HEK293 (cell line): ENCODE data around the gene HSPE1.

Experiments used
- CTCF ChIA-PET: fragments of 350-600 bp; formaldehyde crosslinking; extraction: SDS; loops from one replicate; lab custom pipeline; 2021; ENCODE audit warnings: antibody characterized with exemption; lab: Yijun Ruan, JAX
- POLR2A ChIA-PET: fragments of 300-600 bp; formaldehyde crosslinking; extraction: SDS; loops from one replicate; lab custom pipeline; 2020; ENCODE audit warnings: antibody characterized with exemption, inconsistent platforms; lab: Yijun Ruan, JAX
- H3K27ac ChIP-seq: fragments of 200-500 bp; sonication (Bioruptor generic); 2 replicates; pipeline ENCODE4 v1.5.1; 2014; ENCODE audit warnings: low read depth, low read length, control low read depth, inconsistent platforms; ENCODE audit errors: extremely low read depth
- H3K36me3 ChIP-seq, 2 experiments: fragments of 200-500 bp in 1 of 2; sonication (Bioruptor generic) in 1 of 2; 1 replicate in 1 of 2; 2 replicates in 1 of 2; pipeline ENCODE4 v1.5.1; 2014 to 2017; ENCODE audit warnings: inconsistent platforms in 2 of 2, low read length in 2 of 2; ENCODE audit not compliant: control insufficient read depth in 2 of 2, insufficient read depth in 1 of 2
- H3K4me1 ChIP-seq: fragments of 200-500 bp; sonication (Bioruptor generic); 2 replicates; pipeline ENCODE4 v1.5.1; 2014; ENCODE audit warnings: mild to moderate bottlenecking, low read length, inconsistent platforms; ENCODE audit not compliant: control insufficient read depth, insufficient read depth
- H3K4me3 ChIP-seq: 2 replicates; pipeline ENCODE4 v1.5.1; 2011; ENCODE audit warnings: low read depth, mild to moderate bottlenecking, control low read depth, low read length, moderate library complexity
- H3K9me3 ChIP-seq: fragments of 200-500 bp; sonication (Bioruptor generic); 2 replicates; pipeline ENCODE4 v1.5.1; 2014; ENCODE audit warnings: low read depth, low read length, inconsistent platforms; ENCODE audit not compliant: control insufficient read depth, insufficient read depth
- FEZF1 ChIP-seq: fragments of 450-650 bp; formaldehyde crosslinking; IDR thresholded peaks from 2 replicates; pipeline ENCODE4 v1.5.1; 2016; ENCODE audit warnings: missing biosample characterization, missing genetic modification characterization
- IKZF3 ChIP-seq: fragments of 450-650 bp; IDR thresholded peaks from 2 replicates; pipeline ENCODE4 v1.5.0; 2018; ENCODE audit warnings: missing biosample characterization, mild to moderate bottlenecking, missing genetic modification characterization, moderate library complexity
- REPIN1 ChIP-seq: fragments of 450-650 bp; formaldehyde crosslinking; IDR thresholded peaks from 2 replicates; pipeline ENCODE4 v1.5.1; 2017; ENCODE audit warnings: missing biosample characterization, missing genetic modification characterization, low read depth
- SALL2 ChIP-seq: fragments of 450-650 bp; formaldehyde crosslinking; IDR thresholded peaks from 2 replicates; pipeline ENCODE4 v1.5.0; 2017; ENCODE audit warnings: missing biosample characterization, mild to moderate bottlenecking, missing genetic modification characterization, borderline replicate concordance
- ZBTB48 ChIP-seq: fragments of 450-650 bp; formaldehyde crosslinking; IDR thresholded peaks from 2 replicates; pipeline ENCODE4 v1.5.1; 2016; ENCODE audit warnings: missing biosample characterization, missing genetic modification characterization
- ZFP3 ChIP-seq: fragments of 450-650 bp; formaldehyde crosslinking; IDR thresholded peaks from 2 replicates; pipeline ENCODE4 v1.5.1; 2016; ENCODE audit warnings: low read depth, missing biosample characterization, missing genetic modification characterization
- ZFP41 ChIP-seq: fragments of 450-650 bp; formaldehyde crosslinking; IDR thresholded peaks from 2 replicates; pipeline ENCODE4 v1.5.1; 2016; ENCODE audit warnings: missing biosample characterization, missing genetic modification characterization, borderline replicate concordance
- ZNF140 ChIP-seq: fragments of 450-650 bp; formaldehyde crosslinking; IDR thresholded peaks from 2 replicates; pipeline ENCODE4 v1.5.1; 2016; ENCODE audit warnings: missing biosample characterization, missing genetic modification characterization
- ZNF155 ChIP-seq: fragments of 450-650 bp; formaldehyde crosslinking; IDR thresholded peaks from 2 replicates; pipeline ENCODE4 v1.5.1; 2016; ENCODE audit warnings: missing biosample characterization, missing genetic modification characterization
- ZNF174 ChIP-seq: fragments of 450-650 bp; formaldehyde crosslinking; IDR thresholded peaks from 2 replicates; pipeline ENCODE4 v1.5.0; 2017; ENCODE audit warnings: missing biosample characterization, mild to moderate bottlenecking, missing genetic modification characterization
- ZNF184 ChIP-seq: fragments of 450-650 bp; IDR thresholded peaks from 2 replicates; pipeline ENCODE4 v1.5.1; 2018; ENCODE audit warnings: missing biosample characterization, mild to moderate bottlenecking, missing genetic modification characterization
- ZNF2 ChIP-seq: fragments of 450-650 bp; formaldehyde crosslinking; IDR thresholded peaks from 2 replicates; pipeline ENCODE4 v1.5.1; 2016; ENCODE audit warnings: missing biosample characterization, missing genetic modification characterization
- ZNF239 ChIP-seq: fragments of 450-650 bp; formaldehyde crosslinking; IDR thresholded peaks from 2 replicates; pipeline ENCODE4 v1.5.1; 2016; ENCODE audit warnings: missing biosample characterization, missing genetic modification characterization
- ZNF341 ChIP-seq: fragments of 450-650 bp; formaldehyde crosslinking; IDR thresholded peaks from 2 replicates; pipeline ENCODE4; 2016; ENCODE audit warnings: low read depth, missing biosample characterization, missing genetic modification characterization
- ZNF664 ChIP-seq: fragments of 450-650 bp; formaldehyde crosslinking; IDR thresholded peaks from 2 replicates; pipeline ENCODE4 v1.5.1; 2016; ENCODE audit warnings: missing biosample characterization, missing genetic modification characterization
- ZNF747 ChIP-seq: fragments of 450-650 bp; formaldehyde crosslinking; IDR thresholded peaks from 2 replicates; pipeline ENCODE4 v1.5.1; 2016; ENCODE audit warnings: missing biosample characterization, missing genetic modification characterization
- TF ChIP-seq, protein P1 (sequence below): fragments of 450-650 bp; formaldehyde crosslinking; IDR thresholded peaks from 2 replicates; pipeline ENCODE4 v1.5.1; 2016; ENCODE audit warnings: missing biosample characterization, missing genetic modification characterization
- TF ChIP-seq, protein P2 (sequence below): fragments of 450-650 bp; formaldehyde crosslinking; IDR thresholded peaks from 2 replicates; pipeline ENCODE4 v1.5.1; 2016; ENCODE audit warnings: missing biosample characterization, missing genetic modification characterization, borderline replicate concordance
- TF ChIP-seq, protein P3 (sequence below): fragments of 450-650 bp; formaldehyde crosslinking; IDR thresholded peaks from 2 replicates; pipeline ENCODE4 v1.5.1; 2016; ENCODE audit warnings: missing biosample characterization, missing genetic modification characterization

HSPE1 gene

DNA sequence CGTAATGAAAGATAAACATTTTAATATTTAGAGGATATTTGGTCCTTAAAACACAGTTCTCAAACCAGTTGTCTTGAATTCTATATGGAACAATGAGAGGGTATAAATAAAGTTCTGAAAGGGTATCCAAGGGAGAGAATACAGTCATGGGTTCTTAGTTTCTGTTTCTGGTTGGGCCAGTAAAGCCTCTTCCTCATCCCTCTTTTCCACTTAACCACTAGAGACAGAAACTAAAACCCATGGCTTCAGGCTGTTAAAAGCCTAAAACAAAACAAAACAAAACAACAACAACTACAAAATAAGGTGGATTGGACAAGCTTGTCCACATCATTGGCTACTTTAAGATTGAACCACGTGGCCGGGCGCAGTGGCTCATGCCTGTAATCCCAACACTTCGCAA lies 28.0 kb upstream of the HSPE1 start:
- ChIA-PET POLR2A (no interaction called here), CTCF (interaction anchor here (0.6 kb wide), 1 partner anchor 236 kb away, joined by 6 read pairs; no protein-coding TSS in a partner anchor)
- no peak for TF ChIP-seq ZBTB48
- no peak for TF ChIP-seq ZNF2 (tag by site-specific recombination)
- TF ChIP-seq ZNF747 (tag by site-specific recombination), result no peak
- TF ChIP-seq IKZF3, result no peak
- TF ChIP-seq ZNF664 (tag by site-specific recombination), result no peak
- no peak for TF ChIP-seq SALL2
- no peak for TF ChIP-seq ZFP3 (tag by site-specific recombination)
- no peak for TF ChIP-seq REPIN1 (tag by site-specific recombination)
- TF ChIP-seq, protein P1, sequence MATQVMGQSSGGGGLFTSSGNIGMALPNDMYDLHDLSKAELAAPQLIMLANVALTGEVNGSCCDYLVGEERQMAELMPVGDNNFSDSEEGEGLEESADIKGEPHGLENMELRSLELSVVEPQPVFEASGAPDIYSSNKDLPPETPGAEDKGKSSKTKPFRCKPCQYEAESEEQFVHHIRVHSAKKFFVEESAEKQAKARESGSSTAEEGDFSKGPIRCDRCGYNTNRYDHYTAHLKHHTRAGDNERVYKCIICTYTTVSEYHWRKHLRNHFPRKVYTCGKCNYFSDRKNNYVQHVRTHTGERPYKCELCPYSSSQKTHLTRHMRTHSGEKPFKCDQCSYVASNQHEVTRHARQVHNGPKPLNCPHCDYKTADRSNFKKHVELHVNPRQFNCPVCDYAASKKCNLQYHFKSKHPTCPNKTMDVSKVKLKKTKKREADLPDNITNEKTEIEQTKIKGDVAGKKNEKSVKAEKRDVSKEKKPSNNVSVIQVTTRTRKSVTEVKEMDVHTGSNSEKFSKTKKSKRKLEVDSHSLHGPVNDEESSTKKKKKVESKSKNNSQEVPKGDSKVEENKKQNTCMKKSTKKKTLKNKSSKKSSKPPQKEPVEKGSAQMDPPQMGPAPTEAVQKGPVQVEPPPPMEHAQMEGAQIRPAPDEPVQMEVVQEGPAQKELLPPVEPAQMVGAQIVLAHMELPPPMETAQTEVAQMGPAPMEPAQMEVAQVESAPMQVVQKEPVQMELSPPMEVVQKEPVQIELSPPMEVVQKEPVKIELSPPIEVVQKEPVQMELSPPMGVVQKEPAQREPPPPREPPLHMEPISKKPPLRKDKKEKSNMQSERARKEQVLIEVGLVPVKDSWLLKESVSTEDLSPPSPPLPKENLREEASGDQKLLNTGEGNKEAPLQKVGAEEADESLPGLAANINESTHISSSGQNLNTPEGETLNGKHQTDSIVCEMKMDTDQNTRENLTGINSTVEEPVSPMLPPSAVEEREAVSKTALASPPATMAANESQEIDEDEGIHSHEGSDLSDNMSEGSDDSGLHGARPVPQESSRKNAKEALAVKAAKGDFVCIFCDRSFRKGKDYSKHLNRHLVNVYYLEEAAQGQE (tag by site-specific recombination), result no peak
- no peak for TF ChIP-seq ZNF155
- TF ChIP-seq ZNF174 (tag by site-specific recombination), result no peak
- no peak for TF ChIP-seq ZNF239 (tag by site-specific recombination)
- no peak for TF ChIP-seq ZNF140 (tag by site-specific recombination)
- TF ChIP-seq FEZF1 (tag by site-specific recombination), result no peak
- TF ChIP-seq, protein P2, sequence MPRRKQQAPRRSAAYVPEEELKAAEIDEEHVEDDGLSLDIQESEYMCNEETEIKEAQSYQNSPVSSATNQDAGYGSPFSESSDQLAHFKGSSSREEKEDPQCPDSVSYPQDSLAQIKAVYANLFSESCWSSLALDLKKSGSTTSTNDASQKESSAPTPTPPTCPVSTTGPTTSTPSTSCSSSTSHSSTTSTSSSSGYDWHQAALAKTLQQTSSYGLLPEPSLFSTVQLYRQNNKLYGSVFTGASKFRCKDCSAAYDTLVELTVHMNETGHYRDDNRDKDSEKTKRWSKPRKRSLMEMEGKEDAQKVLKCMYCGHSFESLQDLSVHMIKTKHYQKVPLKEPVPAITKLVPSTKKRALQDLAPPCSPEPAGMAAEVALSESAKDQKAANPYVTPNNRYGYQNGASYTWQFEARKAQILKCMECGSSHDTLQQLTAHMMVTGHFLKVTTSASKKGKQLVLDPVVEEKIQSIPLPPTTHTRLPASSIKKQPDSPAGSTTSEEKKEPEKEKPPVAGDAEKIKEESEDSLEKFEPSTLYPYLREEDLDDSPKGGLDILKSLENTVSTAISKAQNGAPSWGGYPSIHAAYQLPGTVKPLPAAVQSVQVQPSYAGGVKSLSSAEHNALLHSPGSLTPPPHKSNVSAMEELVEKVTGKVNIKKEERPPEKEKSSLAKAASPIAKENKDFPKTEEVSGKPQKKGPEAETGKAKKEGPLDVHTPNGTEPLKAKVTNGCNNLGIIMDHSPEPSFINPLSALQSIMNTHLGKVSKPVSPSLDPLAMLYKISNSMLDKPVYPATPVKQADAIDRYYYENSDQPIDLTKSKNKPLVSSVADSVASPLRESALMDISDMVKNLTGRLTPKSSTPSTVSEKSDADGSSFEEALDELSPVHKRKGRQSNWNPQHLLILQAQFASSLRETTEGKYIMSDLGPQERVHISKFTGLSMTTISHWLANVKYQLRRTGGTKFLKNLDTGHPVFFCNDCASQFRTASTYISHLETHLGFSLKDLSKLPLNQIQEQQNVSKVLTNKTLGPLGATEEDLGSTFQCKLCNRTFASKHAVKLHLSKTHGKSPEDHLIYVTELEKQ (tag by site-specific recombination), result no peak
- no peak for TF ChIP-seq ZNF184 (tag by site-specific recombination)
- no peak for TF ChIP-seq ZNF341 (tag by site-specific recombination)
- TF ChIP-seq, protein P3, sequence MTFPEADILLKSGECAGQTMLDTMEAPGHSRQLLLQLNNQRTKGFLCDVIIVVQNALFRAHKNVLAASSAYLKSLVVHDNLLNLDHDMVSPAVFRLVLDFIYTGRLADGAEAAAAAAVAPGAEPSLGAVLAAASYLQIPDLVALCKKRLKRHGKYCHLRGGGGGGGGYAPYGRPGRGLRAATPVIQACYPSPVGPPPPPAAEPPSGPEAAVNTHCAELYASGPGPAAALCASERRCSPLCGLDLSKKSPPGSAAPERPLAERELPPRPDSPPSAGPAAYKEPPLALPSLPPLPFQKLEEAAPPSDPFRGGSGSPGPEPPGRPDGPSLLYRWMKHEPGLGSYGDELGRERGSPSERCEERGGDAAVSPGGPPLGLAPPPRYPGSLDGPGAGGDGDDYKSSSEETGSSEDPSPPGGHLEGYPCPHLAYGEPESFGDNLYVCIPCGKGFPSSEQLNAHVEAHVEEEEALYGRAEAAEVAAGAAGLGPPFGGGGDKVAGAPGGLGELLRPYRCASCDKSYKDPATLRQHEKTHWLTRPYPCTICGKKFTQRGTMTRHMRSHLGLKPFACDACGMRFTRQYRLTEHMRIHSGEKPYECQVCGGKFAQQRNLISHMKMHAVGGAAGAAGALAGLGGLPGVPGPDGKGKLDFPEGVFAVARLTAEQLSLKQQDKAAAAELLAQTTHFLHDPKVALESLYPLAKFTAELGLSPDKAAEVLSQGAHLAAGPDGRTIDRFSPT, result no peak
- TF ChIP-seq ZFP41 (tag by site-specific recombination), result no peak
- no peaks in the 10 kb centered on the region for H3K9me3 ChIP-seq
- H3K36me3 ChIP-seq, result peaks cover 65 to 85% of the 10 kb centered on the region in 2 experiments
- H3K4me3 ChIP-seq, result no peak overlapping the region
- H3K27ac ChIP-seq, result no peak overlapping the region
- no peaks in the 10 kb centered on the region for H3K4me1 ChIP-seq
